HG03095 (cell line): ENCODE measurements around the gene BMPR1A.

Source experiments
- ATAC-seq: cut with Tn5 transposase; IDR thresholded peaks from one replicate; pipeline ENCODE4 v1.9.1; 2021; ENCODE audit warnings: moderate library complexity; ENCODE audit not compliant: unreplicated experiment

The BMPR1A gene

DNA sequence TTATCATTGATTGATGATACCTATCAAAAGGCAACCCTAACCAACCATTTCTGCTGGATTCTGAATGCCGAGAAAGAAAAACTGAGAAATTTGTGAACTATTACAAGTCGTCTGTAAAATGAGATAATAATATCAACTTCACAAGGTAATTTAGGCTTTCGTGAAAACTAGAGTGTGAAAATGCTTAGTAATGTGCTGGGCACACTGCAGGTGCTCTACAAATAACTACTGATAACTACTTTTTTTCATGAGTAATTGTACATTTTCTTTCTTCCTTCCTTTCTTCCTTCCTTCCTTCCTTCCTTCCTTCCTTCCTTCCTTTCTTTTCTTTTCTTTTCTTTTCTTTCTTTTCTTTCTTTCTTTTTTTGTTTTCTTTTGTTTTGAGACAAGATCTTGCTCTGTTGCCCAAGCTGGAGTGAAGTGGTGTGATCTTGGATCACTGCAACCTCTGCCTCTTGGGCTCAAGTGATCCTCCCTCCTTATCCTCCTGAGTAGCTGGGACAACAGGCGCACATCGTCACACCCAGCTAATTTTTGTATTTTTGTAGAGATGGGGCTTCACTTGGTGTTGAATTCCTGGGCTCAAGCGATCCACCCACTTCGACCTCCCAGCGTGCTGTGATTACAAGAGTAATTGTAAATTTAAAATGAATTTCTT lies 42.9 kb downstream of the BMPR1A start:
- ATAC-seq = no peak

DNA sequence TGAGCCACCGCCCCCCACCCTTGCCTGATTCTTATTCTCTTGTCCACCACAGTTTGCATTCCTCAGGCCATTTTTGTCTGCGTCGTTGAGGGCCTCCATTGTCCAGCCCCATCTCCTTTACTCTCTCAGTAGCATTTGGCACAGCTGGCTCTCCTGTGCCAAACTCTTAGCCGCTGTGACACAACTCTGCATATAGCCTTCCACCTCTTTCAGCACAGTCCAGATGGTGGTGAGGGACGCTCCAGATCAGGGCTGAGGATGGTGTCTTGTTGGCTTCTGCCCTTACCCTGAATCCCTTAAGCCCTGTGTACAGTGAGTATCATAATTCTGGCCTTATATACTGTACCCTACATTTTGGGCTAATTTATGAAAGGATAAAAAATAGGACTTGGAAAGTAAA lies 45.6 kb downstream of the BMPR1A start:
- ATAC-seq = no peak

DNA sequence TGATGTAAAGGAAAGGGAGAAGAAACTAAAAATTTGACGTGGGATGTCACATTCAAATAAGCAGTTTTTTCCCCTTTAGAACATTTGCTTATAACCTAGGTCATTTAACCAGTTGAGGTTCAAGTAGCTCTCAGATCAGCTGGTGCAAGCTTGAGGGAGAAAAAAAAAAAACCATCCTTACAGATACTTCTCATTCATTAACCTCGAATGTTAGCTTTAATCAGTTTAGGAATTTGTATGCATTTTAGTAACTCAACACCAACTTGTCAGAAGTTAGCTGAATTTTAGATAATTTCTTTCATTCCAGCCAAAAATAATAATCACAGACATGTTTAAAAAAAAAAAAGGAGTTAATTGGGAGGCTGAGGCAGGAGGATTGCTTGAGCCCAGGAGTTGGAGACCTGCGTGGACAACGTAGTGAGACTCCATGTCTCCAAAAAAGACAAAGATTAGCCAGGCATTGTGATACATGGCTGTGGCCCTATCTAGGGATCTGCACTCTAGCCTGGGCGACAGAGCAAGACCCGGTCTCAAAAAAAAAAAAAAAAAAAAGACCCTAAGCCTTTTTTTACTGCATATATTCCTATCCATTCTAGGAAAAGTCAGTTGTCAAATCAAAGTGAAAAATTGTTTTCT lies 46.2 kb downstream of the BMPR1A start:
- ATAC-seq = no peak

DNA sequence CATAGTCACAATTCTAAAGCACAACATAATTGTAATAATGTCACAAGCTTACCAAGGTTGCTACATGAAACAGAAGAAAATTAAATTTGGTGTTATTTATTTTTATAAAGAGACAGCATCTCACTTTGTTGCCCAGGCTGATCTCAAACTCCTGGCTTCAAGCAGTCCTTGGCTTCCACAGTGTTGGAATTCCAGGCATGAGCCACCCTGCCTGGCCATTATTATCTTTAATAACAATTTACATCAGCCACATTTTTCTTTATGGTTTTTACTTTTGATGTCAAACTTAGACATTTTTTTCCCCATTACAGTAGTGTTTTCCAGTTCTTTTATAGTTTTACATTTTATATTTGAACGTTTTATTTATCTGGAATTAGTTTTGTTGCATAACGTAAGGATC lies 46.7 kb downstream of the BMPR1A start:
- ATAC-seq = no peak

DNA sequence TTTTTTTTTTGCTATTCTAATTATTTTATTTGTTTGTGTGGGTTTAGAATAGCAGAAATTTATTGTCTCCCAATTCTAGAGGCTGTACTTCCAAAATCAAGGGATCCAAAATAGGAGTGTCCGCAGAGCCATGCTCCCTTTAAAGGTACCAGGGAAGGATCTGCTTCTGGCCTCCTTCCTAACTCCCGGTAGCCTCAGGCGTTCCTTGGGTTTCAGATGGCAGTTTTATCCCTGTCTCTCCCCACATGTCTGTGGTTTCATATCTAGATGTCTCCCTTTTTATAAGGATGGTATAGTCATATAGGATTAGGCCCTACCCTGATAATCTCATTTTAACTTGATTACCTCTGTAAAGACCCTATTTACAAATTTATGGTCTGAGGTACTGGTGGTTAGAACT lies 48.4 kb downstream of the BMPR1A start:
- no peak for ATAC-seq

DNA sequence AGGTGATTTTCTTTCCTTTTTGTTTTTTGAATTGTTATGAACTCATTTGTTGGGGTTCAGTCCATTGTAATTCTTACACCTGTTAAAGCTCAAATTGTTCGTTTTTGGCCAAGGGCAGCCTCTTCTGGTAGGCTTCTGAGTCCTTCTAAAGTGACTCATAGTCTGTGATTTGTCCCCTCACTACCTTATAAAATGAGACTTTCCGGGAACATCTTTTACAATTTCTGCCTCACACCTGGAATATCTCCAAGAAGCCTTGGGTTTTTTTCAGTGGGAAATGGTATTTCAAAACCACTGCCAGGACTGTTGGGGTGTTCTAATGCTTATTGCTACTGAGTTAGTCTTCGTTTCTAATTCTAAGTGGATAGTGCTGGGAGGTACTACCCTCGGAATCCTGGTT lies 56.7 kb downstream of the BMPR1A start:
- ATAC-seq = no peak

DNA sequence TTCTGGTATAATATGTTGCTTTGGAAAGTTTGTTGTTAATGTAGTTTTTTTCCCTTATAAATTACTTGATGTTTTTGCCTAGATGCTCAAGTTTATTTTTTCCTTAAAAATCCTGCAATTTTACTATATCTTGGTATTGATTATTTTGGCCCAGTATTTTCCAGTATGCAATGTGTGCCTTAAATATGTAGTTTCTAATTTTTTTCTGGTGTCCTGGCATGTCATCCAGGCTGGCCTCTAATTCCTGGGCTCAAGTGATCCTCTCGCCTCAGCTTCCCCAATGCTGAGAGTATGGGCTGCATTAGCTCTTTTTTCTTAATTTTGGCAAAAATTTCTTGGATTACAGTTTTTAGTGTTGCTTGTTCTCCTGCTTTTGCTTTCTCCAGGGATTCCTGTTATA lies 57.6 kb downstream of the BMPR1A start:
- no peak for ATAC-seq

DNA sequence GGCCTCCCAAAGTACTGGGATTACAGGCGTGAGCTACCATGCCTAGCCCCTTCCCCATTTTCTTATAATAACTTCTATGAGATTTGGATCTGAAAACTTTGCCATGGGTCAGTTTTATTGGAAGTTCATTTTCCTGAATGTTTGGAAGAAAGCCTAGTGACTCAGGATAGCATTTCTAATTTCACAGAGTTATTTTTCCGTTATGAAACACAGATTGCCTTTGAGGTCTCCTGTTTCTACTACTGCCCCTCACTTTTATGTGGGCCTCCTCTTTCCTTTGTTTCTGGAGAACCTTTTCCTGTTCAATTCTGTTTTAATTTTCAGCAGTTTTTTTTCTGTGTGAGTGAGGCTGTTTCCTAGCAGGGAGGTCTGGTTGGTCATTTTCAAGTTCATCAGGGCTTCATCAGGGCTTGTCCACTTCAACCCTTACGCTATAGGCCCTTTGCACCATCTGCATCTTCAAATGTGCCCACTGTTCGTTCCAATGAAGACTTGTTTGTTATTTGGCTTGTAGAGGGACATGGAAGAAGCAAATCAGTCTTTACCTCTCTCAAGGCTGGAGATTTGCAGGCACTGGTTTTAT lies 58.7 kb downstream of the BMPR1A start:
- no peak for ATAC-seq

DNA sequence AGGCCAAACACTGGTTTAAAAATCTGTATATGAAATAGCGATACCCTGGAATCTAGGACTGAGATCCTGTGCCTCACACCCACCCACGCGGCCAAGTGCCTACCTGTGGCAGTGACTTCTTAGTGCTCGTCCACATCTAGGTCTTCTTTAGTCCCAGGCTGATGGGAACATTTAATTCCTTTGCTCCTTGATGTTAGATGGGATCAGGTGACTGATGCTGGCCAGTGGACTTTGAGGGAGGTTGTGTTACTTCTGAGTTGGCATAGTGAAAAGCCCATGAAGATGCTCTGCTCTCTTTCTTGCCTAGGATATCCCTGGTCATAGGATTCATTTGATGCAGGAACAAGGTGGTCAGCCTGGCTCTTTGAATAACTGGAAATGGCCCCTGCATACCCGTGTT lies 59.2 kb downstream of the BMPR1A start:
- ATAC-seq = no peak

DNA sequence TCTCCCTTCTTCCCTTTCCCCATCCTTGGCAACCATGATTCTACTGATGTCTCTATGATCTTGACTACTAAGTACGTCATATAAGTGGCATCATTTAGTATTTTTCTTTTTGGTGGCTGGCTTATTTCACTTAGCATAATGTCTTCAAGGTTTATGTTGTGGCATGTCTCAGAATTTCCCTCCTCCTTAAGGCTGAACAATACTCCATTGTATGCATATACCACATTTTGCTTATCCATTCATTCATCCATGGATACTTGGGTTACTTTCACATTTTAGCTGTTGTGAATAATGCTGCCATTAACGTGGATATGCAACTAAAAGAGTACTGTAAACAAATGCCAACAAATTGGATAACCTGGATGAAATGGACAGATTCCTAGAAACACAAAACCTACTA lies 60.8 kb downstream of the BMPR1A start:
- no peak for ATAC-seq

DNA sequence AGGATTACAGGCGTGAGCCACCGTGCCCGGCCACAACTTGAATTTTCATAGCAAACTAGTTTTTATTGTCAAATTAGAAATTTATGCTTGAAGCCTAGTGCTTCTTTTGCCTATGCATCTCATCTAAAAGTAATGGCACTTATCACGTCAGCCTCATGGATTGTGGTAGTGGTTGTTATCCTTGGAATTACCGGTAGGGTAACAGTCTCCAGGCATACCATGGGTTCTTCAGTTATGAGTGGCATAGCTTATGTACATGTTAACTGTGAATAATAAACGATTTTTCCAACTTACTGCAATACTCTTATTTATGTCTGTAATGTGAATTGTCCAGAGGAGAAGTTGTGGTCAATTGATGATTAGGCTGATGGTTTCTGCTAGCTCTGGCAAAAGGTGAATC lies 63.1 kb downstream of the BMPR1A start:
- no peak for ATAC-seq

DNA sequence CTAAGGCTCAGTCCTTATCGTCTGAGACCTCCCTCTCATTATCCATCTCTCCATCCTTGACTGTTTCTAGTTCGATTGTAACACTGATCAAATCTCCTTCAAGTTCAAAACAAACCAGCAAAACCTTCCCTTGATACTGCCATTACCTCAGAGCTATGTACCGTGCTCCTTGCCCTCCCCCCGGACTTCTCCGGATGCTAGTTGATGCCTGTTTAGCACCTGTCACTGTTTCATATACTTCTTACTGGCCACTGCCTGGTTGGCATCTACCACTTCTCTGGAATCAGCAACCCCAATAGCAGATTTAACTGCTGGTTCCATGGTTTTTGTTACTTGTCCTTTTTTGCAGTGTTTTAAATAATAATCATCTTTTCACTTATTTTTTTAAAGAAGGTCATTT lies 64.1 kb downstream of the BMPR1A start:
- no peak for ATAC-seq

DNA sequence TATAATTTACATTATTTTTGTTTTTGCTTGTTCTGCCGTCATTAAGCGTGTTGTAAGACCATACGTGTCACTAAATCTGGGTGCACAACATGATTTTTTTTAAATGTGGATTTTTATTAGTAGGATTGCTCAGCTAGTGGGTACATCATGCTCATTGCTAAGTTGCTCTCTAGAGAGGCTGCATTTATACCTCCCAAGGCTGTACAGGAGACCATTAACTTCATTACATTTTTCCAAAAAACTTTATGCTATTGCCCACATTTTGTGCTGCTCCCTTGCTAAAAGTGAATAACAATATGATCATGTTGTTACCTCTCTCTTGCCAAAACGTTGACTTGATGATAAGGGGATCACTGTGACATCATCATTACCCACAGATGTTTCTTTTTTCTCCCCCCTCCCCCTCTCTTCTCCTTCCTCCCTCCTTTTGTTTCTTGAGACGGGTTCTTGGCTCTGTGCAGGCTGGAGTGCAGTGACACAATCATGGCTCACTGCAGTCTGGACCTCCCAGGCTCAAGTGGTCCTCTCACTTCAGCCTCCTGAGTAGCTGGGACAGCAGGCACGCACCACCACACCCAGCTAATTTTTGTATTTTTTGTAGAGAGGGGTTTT lies 65.1 kb downstream of the BMPR1A start:
- ATAC-seq = no peak

DNA sequence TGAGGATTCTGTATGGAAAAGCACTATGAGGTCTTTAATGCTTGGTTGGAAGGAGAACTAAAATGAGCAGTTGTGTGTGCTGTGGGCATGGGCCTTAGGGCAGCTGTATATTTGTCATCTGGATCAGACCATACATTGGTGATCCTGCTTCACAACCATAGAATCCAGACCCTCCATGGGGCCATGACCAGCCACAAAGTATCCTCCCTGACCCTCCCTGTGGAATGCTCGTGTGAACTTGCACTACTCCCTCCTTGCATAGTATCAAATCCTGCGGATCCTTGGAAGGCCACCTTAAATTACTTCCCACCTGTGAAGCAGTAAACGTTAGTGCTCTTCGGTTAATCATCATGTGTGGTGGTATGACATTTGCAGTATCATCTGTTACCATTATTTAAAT lies 67.1 kb downstream of the BMPR1A start:
- ATAC-seq = no peak

DNA sequence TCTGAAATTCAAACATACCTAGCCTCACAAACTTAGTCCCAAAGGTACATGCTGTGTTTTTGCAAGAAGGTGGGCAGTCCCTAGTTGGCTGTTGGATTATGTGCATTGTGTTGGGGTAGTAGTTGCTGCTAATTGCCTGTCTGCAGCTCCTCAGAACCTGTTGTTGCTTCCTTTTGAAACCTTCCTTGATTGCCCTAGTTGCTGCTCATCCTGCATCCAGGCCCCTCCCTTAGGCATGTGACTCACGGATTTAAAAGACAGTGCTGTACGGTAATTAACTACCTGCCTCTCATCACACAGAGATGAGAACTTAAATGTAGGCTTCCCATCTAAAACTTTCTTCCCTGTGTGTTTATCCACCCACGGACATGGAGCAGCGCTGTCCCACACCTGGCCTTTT lies 67.7 kb downstream of the BMPR1A start:
- ATAC-seq = no peak

DNA sequence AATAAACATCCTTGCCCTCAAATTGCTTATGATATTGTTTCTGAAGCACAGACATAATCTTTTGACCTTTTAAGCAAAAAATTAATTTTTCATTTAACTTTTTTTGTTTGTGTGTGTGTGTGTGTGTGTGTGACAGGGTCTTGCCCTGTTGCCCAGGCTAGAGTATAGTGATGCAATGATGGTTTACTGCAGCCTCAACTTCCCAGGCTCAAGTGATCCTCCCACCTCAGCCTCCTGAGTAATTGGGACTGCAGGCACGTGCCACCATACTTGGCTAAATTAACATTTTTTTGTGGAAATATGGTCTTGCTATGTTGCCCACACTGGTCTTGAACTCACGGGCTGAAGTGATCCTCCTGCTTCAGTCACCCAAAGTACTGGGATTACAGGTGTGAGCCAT lies 68.9 kb downstream of the BMPR1A start:
- no peak for ATAC-seq

DNA sequence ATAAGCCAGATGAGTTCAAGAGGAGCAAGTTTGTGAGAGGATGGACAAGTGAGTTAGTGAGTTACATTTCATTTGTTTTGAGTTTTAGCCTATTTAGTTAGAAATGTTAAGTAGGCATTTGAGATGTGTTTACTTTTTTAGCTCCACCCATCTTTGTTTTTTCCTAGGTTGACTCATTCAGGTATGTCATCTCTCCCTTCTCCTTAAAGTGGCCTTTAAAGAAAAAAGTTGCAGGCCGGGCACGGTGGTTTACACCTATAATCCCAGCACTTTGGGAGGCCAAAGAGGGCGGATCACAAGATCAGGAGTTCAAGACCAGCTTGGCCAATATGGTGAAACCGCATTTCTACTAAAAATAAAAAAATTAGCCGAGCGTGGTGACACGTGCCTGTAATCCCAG lies 71.2 kb downstream of the BMPR1A start:
- no peak for ATAC-seq

DNA sequence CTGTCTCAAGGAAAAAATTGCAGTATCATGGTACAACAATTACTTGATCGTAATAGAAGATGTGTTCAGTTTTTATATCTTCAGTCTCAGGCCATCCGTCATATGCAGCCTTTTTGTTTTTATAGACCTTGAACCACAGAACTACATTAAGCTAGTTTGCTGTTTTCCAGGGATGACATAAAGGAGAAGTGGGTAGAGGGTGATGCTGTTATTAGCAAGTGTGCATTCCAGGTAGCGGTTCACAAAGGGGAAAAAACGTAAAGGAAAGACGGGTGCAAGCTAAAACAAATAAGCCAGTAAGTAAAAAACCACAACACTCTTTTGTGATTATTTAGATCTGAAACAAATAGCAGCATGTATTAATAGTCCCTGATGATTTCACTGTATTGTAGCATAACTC lies 71.7 kb downstream of the BMPR1A start:
- no peak for ATAC-seq

DNA sequence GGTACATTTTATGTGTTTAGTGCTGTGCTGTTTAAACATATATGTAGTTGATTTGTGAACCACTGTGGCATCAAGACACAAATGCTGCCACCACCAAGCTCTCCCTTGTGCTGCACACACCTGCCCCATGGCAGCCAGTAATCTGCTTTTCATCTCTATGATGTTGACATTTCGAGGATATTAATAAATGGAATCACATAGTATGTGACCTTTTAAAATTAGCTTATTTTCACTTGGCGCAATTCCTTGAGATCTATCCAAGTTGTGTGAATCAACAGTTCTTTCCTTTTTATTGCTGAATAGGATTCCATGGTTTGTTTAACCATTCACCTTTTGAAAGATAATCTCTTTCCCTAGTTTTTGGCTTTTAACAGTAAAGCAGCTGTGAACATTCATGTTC lies 73.1 kb downstream of the BMPR1A start:
- ATAC-seq = no peak

DNA sequence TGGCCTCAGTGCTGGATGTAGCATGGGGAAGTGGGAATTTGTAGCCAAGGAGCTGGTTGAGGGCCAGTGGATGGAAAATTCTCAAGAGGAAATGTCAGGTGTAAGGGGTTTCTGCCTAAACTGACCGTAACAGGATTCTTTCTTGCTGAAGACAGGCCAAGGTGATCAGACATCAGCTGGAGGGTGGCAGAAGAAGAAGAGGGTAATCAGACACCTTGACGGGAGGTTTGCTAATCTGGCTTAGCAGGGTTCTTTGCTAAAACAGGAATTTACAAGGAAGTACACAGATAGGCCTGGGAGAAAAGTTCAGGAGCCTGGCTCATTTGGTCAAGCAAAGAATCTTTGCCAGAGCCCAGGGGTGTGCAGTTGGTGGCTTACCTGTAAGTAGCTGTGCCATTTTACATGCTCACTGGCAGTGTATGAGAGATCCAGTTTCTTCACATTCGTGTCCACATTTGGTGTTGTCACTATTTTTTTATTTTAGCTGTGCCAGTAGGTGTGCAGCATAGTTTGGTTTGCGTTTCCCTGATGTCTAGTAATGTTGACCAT lies 73.7 kb downstream of the BMPR1A start:
- no peak for ATAC-seq

DNA sequence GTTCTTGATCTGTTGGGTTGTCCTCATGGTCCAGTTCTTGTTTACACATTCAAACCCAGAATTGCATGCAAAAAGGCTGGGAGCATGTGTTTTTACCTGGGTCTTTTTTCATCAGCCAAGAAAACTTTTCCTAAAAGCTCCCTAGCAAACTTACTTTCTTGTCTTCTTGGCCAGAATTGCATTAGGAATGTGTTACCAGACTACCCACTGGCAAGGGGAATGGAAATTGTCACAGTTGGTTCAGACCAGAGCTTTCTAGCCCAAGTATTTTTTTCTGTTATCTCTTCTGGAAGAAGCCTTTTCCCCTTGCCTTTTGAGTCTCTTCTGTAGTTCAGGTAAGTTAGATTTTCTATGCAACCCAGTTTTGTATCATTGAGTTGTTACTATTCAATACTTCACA lies 77.5 kb downstream of the BMPR1A start:
- no peak for ATAC-seq

DNA sequence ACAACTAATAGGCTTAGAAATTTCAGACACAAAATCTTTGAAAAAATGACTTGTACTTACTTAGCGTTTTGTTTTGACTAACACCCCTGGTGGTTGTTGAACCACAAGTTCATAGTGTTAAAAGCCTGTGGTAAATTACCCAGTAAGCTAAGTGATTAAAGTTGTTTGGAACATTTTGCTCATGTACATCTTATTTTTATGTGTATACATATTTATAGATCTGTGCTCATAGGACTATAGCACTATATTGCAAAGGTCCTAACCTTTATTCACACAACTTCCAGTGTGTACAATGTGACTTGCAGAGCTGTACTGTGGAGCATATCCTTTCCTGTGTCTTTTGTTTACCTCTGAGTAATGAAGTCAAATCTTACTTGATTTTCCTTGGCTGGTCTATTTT lies 79.6 kb downstream of the BMPR1A start:
- ATAC-seq = no peak
